Left cardiac atrium (tissue), 4 donors: ENCODE measurements around the gene WBP1. TPM values are rescaled to one million over a fixed set of nuclear protein-coding genes. Genes with fewer than 3 reads are reported as not detected.
A peak's percentile ranks its signal among the peaks of the same experiment; 100 is the strongest.

Source experiments
- ATAC-seq, 2 donors: fragments of 200-7000 bp; cut with Tn5 transposase; one replicate each; pipeline ENCODE4 v1.9.1; 2020; ENCODE audit warnings: mild to moderate bottlenecking in 2 of 2, moderate library complexity in 2 of 2
- DNase-seq: peaks from one replicate; pipeline ENCODE4 v3.0.0-alpha.2; 2020
- intact Hi-C, 2 donors: fragments of 100-400 bp; cut with DNase I; formaldehyde crosslinking; loops; one replicate each; pipeline versions ENCODE4 v1.14.1 to v1.15.1; 2022 to 2023
- total RNA-seq, 2 donors: library from RNA; stranded (reverse); fragmentation: NEBNext Ultra II Directional; extraction: Animal tissue kit (Norgen Biotek cat#: 25700); gene quantifications; one replicate each; pipeline ENCODE4 v1.2.1, GENCODE V29; 2021
- donor health status: DM: no; HTN: yes; CAD: no.
- donor health status: DM: no; HTN: yes; CAD: no; lungs with severe emphysema.
- donor health status: DM: yes; HTN: yes; CAD: no.
- donor health status: Dilated cardiomyopathy.

The WBP1 gene
- total RNA-seq, 2 donors from 2014 or later = 42.2 to 56.7 TPM

- ATAC-seq = peak in 1 of 2 donors; percentile 46
- intact Hi-C loops = no loop called here
- no peak for DNase-seq
Observed at GRCh38 chr2:74497777-74498499, 39.7 kb downstream of the WBP1 start.

GRCh38 chr2:74498500-74499266, 40.4 kb downstream of the WBP1 start:
- DNase-seq = no peak
- intact Hi-C loops = no loop called here
- ATAC-seq = peak in 1 of 2 donors; percentile 7

GRCh38 chr2:74499267-74499939, 41.2 kb downstream of the WBP1 start, which contains the start of gene LBX2:
Gene LBX2 (minus strand): TSS chr2:74499603. CDS start chr2:74499537, 66 bp downstream.
- ATAC-seq (no peak), DNase-seq (no peak)
- intact Hi-C loops = no loop called here

- intact Hi-C loops = no loop called here
- ATAC-seq (no peak), DNase-seq (no peak)
Observed at GRCh38 chr2:74499940-74500577, 41.8 kb downstream of the WBP1 start.

GRCh38 chr2:74500578-74500946, 42.3 kb downstream of the WBP1 start:
- intact Hi-C loops = no loop called here
- ATAC-seq = no peak
- DNase-seq = no peak

GRCh38 chr2:74501335-74502071, 43.3 kb downstream of the WBP1 start:
- ATAC-seq (no peak), DNase-seq (no peak)
- intact Hi-C loops = no loop called here

- peak in 1 of 2 donors; percentile 7 for ATAC-seq
- intact Hi-C loops = no loop called here
- no peak for DNase-seq
Observed at GRCh38 chr2:74502147-74502719, 44.0 kb downstream of the WBP1 start.

- intact Hi-C loops = no loop called here
- DNase-seq (peak; percentile 92), ATAC-seq (peak; percentile 52 to 77)
Observed at GRCh38 chr2:74502720-74503505, 44.7 kb downstream of the WBP1 start.

GRCh38 chr2:74503506-74504475, 45.6 kb downstream of the WBP1 start:
- ATAC-seq (no peak), DNase-seq (no peak)
- intact Hi-C loops = no loop called here

- DNase-seq = no peak
- no peak for ATAC-seq
- intact Hi-C loops = no loop called here
Observed at GRCh38 chr2:74504591-74504990, 46.4 kb downstream of the WBP1 start.

- ATAC-seq = no peak
- no peak for DNase-seq
- intact Hi-C loops = no loop called here
Observed at GRCh38 chr2:74505448-74506246, 47.4 kb downstream of the WBP1 start.

GRCh38 chr2:74507145-74507925, 49.1 kb downstream of the WBP1 start, which contains the start of gene PCGF1:
Gene PCGF1 (minus strand): TSS chr2:74507695. CDS start chr2:74507668, 27 bp downstream.
- intact Hi-C loops = no loop called here
- ATAC-seq = peak; percentile 93 to 96
- DNase-seq = peak; percentile 99

GRCh38 chr2:74507926-74508520, 49.8 kb downstream of the WBP1 start:
- no peak for DNase-seq
- ATAC-seq = peak in 1 of 2 donors; percentile 16
- intact Hi-C loops = no loop called here

GRCh38 chr2:74510272-74510671, 52.0 kb downstream of the WBP1 start:
- DNase-seq (no peak), ATAC-seq (no peak)
- intact Hi-C loops = loop anchor here in 1 of 2 donors (2.0 kb wide), 1 partner anchor 19 kb away; the partner anchor contains the start of genes AUP1 and HTRA2
